B cell (primary cell): ENCODE results near the gene OR5D18. TPM values are rescaled to one million over a fixed set of nuclear protein-coding genes. Genes with fewer than 3 reads are reported as not detected.

Experiments
- ATAC-seq: fragments of 200-7000 bp; cut with Tn5 transposase; one replicate; pipeline ENCODE4 v1.10.0; 2021; ENCODE audit warnings: low read depth, mild to moderate bottlenecking, moderate number of reproducible peaks, moderate library complexity
- CTCF ChIA-PET: fragments of 350-600 bp; sonication (Branson Sonifier 250); formaldehyde crosslinking; loops from one replicate; lab custom pipeline; 2021; ENCODE audit warnings: antibody characterized with exemption, inconsistent platforms; lab: Charles Lee
- POLR2A ChIA-PET: fragments of 350-600 bp; sonication (Branson Sonifier 250); formaldehyde crosslinking; loops from one replicate; lab custom pipeline; 2021; ENCODE audit warnings: antibody characterized with exemption; lab: Charles Lee
- DNase-seq: peaks from one replicate; pipeline ENCODE4 v3.0.0; 2013
- H2AFZ ChIP-seq: 2 replicates; pipeline ENCODE4 v1.6.1; 2012; ENCODE audit warnings: mild to moderate bottlenecking, low read depth, low read length; ENCODE audit not compliant: insufficient read depth, poor library complexity, severe bottlenecking
- H3K27ac ChIP-seq, 2 donors: 1 replicate in 1 of 2; 2 replicates in 1 of 2; pipeline ENCODE4 v1.5.1; 2012 to 2013; ENCODE audit warnings: low read length in 2 of 2, mild to moderate bottlenecking in 2 of 2, moderate library complexity in 1 of 2
- H3K27me3 ChIP-seq, 4 experiments: fragments of 200-600 bp in 1 of 4; sonication (generic) in 1 of 4; replicated peaks in 1 of 4; 1 replicate in 2 of 4; 2 replicates in 2 of 4; pipeline versions ENCODE4 v1.6.1 to v1.7.0; 2013 to 2016; ENCODE audit warnings: low read length in 3 of 4, mild to moderate bottlenecking in 2 of 4, mixed read lengths in 1 of 4, moderate library complexity in 1 of 4; ENCODE audit not compliant: insufficient read depth in 4 of 4, control insufficient read depth in 3 of 4; ENCODE audit errors: control extremely low read depth in 1 of 4
- H3K36me3 ChIP-seq, 2 experiments: replicated peaks in 1 of 2; 1 replicate in 1 of 2; 2 replicates in 1 of 2; pipeline versions ENCODE4 v1.6.1 to v1.7.1; 2013; ENCODE audit warnings: low read length in 1 of 2; ENCODE audit not compliant: insufficient read depth in 2 of 2, control insufficient read depth in 1 of 2; ENCODE audit errors: control extremely low read depth in 1 of 2, extremely low read depth in 1 of 2
- H3K4me1 ChIP-seq, 2 donors: fragments of 200-600 bp in 1 of 2; sonication (generic) in 1 of 2; 1 replicate in 1 of 2; 2 replicates in 1 of 2; pipeline versions ENCODE4 v1.5.1 to v1.6.1; 2013 to 2017; ENCODE audit warnings: low read length in 2 of 2; ENCODE audit not compliant: control insufficient read depth in 2 of 2, insufficient read depth in 2 of 2
- H3K4me2 ChIP-seq: replicated peaks from 2 replicates; pipeline ENCODE3; 2012; ENCODE audit warnings: mild to moderate bottlenecking, low read depth, low read length; ENCODE audit not compliant: poor library complexity, severe bottlenecking
- H3K4me3 ChIP-seq, 5 experiments: fragments of 200-600 bp in 1 of 5; sonication (generic) in 1 of 5; 1 replicate in 3 of 5; 2 replicates in 2 of 5; pipeline versions ENCODE4 v1.5.1 to v1.7.0; 2011 to 2016; ENCODE audit warnings: low read length in 4 of 5, mild to moderate bottlenecking in 4 of 5, low read depth in 2 of 5, control low read depth in 1 of 5, moderate library complexity in 1 of 5; ENCODE audit not compliant: insufficient read depth in 1 of 5; ENCODE audit errors: control extremely low read depth in 1 of 5, extremely low read depth in 1 of 5
- H3K79me2 ChIP-seq: fragments of 200-600 bp; sonication (generic); one replicate; pipeline ENCODE4 v1.6.0; 2016; ENCODE audit warnings: low read length; ENCODE audit not compliant: control insufficient read depth, insufficient read depth
- H3K9ac ChIP-seq: fragments of 200-600 bp; sonication (generic); 2 replicates; pipeline ENCODE4 v1.6.1; 2017; ENCODE audit warnings: mild to moderate bottlenecking, low read length, moderate library complexity
- H3K9me3 ChIP-seq, 3 donors: one replicate each; pipeline versions ENCODE4 v1.6.1 to v1.7.1; 2013; ENCODE audit warnings: low read length in 2 of 3; ENCODE audit not compliant: control insufficient read depth in 2 of 3, insufficient read depth in 1 of 3; ENCODE audit errors: control extremely low read depth in 1 of 3
- H4K20me1 ChIP-seq: 2 replicates; pipeline ENCODE4 v1.6.0; 2012; ENCODE audit warnings: mild to moderate bottlenecking, low read length; ENCODE audit not compliant: insufficient read depth, control insufficient read depth, poor library complexity, severe bottlenecking
- H3K27ac Mint-ChIP-seq: one replicate; pipeline ENCODE4 v1.8.0; 2021; ENCODE audit warnings: mixed read lengths
- H3K27me3 Mint-ChIP-seq: one replicate; pipeline ENCODE4 v1.8.0; 2021; ENCODE audit warnings: mixed read lengths
- H3K4me1 Mint-ChIP-seq: one replicate; pipeline ENCODE4 v1.8.0; 2021; ENCODE audit warnings: mixed read lengths
- H3K4me3 Mint-ChIP-seq: one replicate; pipeline ENCODE4 v1.8.0; 2021; ENCODE audit warnings: mixed read lengths
- H3K9me3 Mint-ChIP-seq: one replicate; pipeline ENCODE4 v1.8.0; 2022; ENCODE audit warnings: mixed read lengths; ENCODE audit not compliant: insufficient read depth
- CTCF ChIP-seq: fragments of 200-600 bp; IDR thresholded peaks from one replicate; pipeline ENCODE4 v1.8.0; 2022; ENCODE audit warnings: antibody characterized with exemption, mild to moderate bottlenecking
- EZH2 ChIP-seq: IDR thresholded peaks from 2 replicates; pipeline ENCODE4 v1.6.1; 2012; ENCODE audit warnings: borderline replicate concordance, low read depth, mild to moderate bottlenecking, moderate library complexity, low read length; ENCODE audit not compliant: insufficient read depth, poor library complexity, severe bottlenecking
- WGBS: methylation state at CpG from one replicate; pipeline ENCODE4 v1.1.5; 2013; ENCODE audit warnings: missing lambda C conversion rate; ENCODE audit not compliant: insufficient coverage; 5-methylcytosine and 5-hydroxymethylcytosine counted together
- intact Hi-C: fragments of 100-400 bp; cut with micrococcal nuclease; formaldehyde crosslinking; loops from one replicate; pipeline ENCODE4 v1.10.0; 2022
- polyA plus RNA-seq: library from polyadenylated mRNA; depleted of rRNA; stranded (reverse); fragments of >200 nt; gene quantifications from 2 replicates; pipeline ENCODE4 v1.2.3, GENCODE V29; 2012
- total RNA-seq, 2 donors: library from RNA; stranded (reverse); fragments of 120-200 nt in 1 of 2; gene quantifications; 1 replicate in 1 of 2; 2 replicates in 1 of 2; pipeline versions ENCODE4 v1.2.3 to v1.2.4, GENCODE V29; 2013 to 2022

OR5D18 gene
- total and polyA plus RNA-seq, 2 donors (not counting 1 experiment from before 2014, with no cell fraction given) = not detected

- H3K4me3 ChIP-seq = no peak overlapping the region
- TF ChIP-seq CTCF (no peak), EZH2 (no peak)
- no peaks in the 10 kb centered on the region for H3K36me3 ChIP-seq
- ATAC-seq (no peak), DNase-seq (no peak)
- intact Hi-C loops = no loop called here
- H3K4me1 Mint-ChIP-seq = no peaks in the 10 kb centered on the region
- peaks cover 0 to 4% (median 1%) of the 10 kb centered on the region in 3 donors for H3K9me3 ChIP-seq
- H4K20me1 ChIP-seq = no peaks in the 10 kb centered on the region
- ChIA-PET POLR2A (no interaction called here), CTCF (no interaction called here)
- H3K27ac Mint-ChIP-seq = no peak overlapping the region
- H3K79me2 ChIP-seq = no peaks in the 10 kb centered on the region
- no peak overlapping the region for H3K27ac ChIP-seq
- H3K9ac ChIP-seq = no peak overlapping the region
- no peaks in the 10 kb centered on the region for H3K27me3 ChIP-seq
- H3K4me3 Mint-ChIP-seq = no peak overlapping the region
- H2AFZ ChIP-seq = no peak overlapping the region
- no peak overlapping the region for H3K4me2 ChIP-seq
- no peaks in the 10 kb centered on the region for H3K9me3 Mint-ChIP-seq
- no peaks in the 10 kb centered on the region for H3K4me1 ChIP-seq
- no peaks in the 10 kb centered on the region for H3K27me3 Mint-ChIP-seq
Measured at GRCh38 chr11:55849037-55849436, 29.6 kb downstream of the OR5D18 start.

- Histone ChIP-seq H3K4me3 (no peak overlapping the region), H2AFZ (no peak overlapping the region), H3K79me2 (no peaks in the 10 kb centered on the region), H3K9ac (no peak overlapping the region), H3K27me3 (no peaks in the 10 kb centered on the region), H3K9me3 (peaks cover 0 to 1% (median 1%) of the 10 kb centered on the region in 3 donors), H3K27ac (no peak overlapping the region), H3K4me2 (no peak overlapping the region), H3K4me1 (no peaks in the 10 kb centered on the region), H4K20me1 (no peaks in the 10 kb centered on the region), H3K36me3 (no peaks in the 10 kb centered on the region)
- POLR2A ChIA-PET = no interaction called here
- intact Hi-C loops = no loop called here
- CTCF ChIA-PET = no interaction called here
- no CpG with 5 or more reads among the region's 1 CpG for WGBS
- Mint-ChIP-seq H3K27ac (no peak overlapping the region), H3K4me3 (no peak overlapping the region), H3K9me3 (no peaks in the 10 kb centered on the region), H3K27me3 (no peaks in the 10 kb centered on the region), H3K4me1 (no peaks in the 10 kb centered on the region)
- no peak for DNase-seq
- no peak for ATAC-seq
- no peak for TF ChIP-seq CTCF
- TF ChIP-seq EZH2 = no peak
Measured at GRCh38 chr11:55852141-55852540, 32.7 kb downstream of the OR5D18 start.
